ENCODE measurements around the gene OSTN.
"Not testable (repeated sequence)": the region's sequence is repeated elsewhere in the genome, so short reads cannot be mapped to it uniquely, and the experiment has no call there.

OSTN gene

GRCh38 chr3:191263365-191263764 lies 64.3 kb downstream of the OSTN start:
- Mint-ChIP-seq H3K36me3 (peaks cover 3% of the 10 kb centered on the region), H3K27ac (peak overlapping the region; percentile 75), H3K9me3 (peaks cover 2% of the 10 kb centered on the region), H3K27me3 (no peaks in the 10 kb centered on the region), H3K4me3 (peak overlapping the region; percentile 78), H3K4me1 (peaks cover 29% of the 10 kb centered on the region)
- peak; percentile 71 for ATAC-seq (ENCODE audit: low read depth)
- DNase-seq (ENCODE audit: low spot score in 2 of 2): no peak

DNA sequence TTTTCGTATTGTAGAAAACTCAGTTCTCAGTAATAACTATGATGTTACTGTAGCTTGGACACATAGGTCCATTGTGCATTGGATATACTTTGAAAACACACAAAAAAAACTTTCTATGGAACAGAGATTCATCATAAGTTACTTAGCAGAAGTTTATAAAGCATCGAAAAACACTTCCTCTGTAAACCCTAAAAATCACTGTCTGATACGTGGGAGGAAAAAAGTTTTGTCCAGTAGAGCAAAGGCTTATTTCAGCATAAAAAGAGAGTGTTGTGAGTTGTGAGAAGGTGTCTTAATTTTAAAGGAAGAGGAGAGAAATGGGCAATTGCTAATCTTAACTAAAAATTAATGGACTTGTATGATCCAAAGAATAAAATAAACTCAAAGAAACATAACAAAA lies 64.8 kb downstream of the OSTN start:
- Mint-ChIP-seq H3K27me3 (no peaks in the 10 kb centered on the region), H3K4me3 (peak overlapping the region; percentile 78), H3K4me1 (peaks cover 26% of the 10 kb centered on the region), H3K9me3 (peaks cover 2% of the 10 kb centered on the region), H3K27ac (peak overlapping the region; percentile 75), H3K36me3 (peaks cover 1% of the 10 kb centered on the region)
- peak; percentile 41 for ATAC-seq (ENCODE audit: low read depth)
- no peak for DNase-seq (ENCODE audit: low spot score in 2 of 2)

DNA sequence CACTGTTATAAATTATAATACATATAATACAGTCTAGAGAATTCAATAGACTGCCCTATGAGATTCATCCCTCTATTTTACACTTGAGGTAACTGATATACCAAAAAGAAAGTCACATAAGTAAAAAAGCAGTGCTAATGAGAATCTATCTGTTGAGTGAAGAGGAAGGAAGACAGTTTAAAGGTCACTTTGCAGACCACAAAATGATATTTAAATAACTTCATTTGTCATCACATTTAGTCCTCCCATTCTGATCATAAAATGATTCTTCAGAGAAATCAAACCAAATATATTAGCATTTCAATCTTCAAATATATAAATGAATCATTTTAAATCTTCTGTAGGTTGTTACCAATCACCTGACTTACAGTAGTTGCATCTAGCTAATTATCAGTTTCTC lies 69.7 kb downstream of the OSTN start:
- H3K9me3 Mint-ChIP-seq: peaks cover 6% of the 10 kb centered on the region
- H3K27me3 Mint-ChIP-seq: no peaks in the 10 kb centered on the region
- H3K36me3 Mint-ChIP-seq: peaks cover 6% of the 10 kb centered on the region
- H3K4me3 Mint-ChIP-seq: no peak overlapping the region
- H3K4me1 Mint-ChIP-seq: peaks cover 27% of the 10 kb centered on the region
- DNase-seq (ENCODE audit: low spot score in 2 of 2): no peak
- ATAC-seq (ENCODE audit: low read depth): peak; percentile 22
- H3K27ac Mint-ChIP-seq: peak overlapping the region; percentile 93

DNA sequence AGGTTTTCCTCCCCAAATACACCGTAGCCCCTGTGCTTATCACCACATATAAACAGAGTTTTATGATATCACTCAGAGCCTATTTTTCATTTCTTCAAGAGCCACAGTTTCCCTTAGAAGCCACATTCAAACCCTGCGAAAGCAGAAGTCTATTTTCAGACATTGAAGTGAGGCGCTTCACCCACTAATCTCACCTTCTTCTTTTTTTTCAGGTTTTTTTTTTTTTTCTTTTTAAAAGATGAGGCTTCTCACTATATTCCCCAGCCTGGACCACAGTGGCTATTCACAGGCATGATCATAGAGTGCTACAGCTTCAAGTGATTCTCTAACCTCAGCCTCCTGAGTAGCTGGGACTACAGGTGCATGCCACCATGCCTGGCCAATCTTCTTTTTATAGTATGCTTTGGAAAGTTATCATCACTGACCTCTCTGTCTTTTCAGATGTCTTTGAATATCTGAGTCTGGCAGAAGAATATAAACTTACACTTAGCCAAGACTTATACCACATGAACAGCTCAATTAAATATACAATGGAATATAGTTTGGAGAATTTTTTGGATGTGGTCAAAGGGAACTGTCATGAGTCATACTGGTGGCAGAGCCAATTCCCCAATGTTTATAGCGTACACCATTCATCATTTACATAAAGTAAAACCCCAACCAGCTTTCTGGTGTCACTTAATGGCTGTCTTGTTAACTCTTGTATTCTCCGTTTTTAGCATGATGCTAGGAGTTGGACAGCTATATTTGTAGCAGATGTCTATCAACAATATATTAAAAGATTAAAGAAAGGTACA lies 70.4 kb downstream of the OSTN start:
- ATAC-seq (ENCODE audit: low read depth) (peak; percentile 77), DNase-seq (ENCODE audit: low spot score in 2 of 2) (no peak)
- Mint-ChIP-seq H3K27me3 (no peaks in the 10 kb centered on the region), H3K4me1 (peaks cover 24% of the 10 kb centered on the region), H3K9me3 (peaks cover 6% of the 10 kb centered on the region), H3K4me3 (peak overlapping the region; percentile 70), H3K27ac (peak overlapping the region; percentile 93), H3K36me3 (peaks cover 6% of the 10 kb centered on the region)

DNA sequence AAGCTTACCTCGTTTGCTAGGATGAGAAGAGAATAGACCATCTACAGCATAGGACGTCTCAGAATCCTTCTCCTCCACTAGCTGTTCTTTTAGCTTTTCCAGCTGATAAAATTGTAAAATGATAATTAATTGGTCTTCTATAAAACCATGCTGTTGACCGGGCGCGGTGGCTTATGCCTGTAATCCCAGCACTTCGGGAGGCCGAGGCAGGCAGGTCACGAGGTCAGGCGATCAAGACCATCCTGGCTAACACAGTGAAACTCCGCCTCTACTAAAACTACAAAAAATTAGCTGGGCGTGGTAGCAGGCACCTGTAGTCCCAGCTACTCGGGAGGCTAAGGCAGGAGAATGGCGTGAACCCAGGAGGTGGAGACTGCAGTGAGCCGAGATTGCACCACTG lies 76.2 kb downstream of the OSTN start:
- H3K27me3 Mint-ChIP-seq; H3K36me3 Mint-ChIP-seq; ATAC-seq (ENCODE audit: low read depth); DNase-seq (ENCODE audit: low spot score in 2 of 2); H3K9me3 Mint-ChIP-seq: not testable (repeated sequence)
- peak overlapping the region; percentile 76 for H3K27ac Mint-ChIP-seq
- H3K4me1 Mint-ChIP-seq: peaks cover 14% of the 10 kb centered on the region
- H3K4me3 Mint-ChIP-seq: peak overlapping the region; percentile 73

- H3K27me3 Mint-ChIP-seq: no peaks in the 10 kb centered on the region
- H3K27ac Mint-ChIP-seq: peak overlapping the region; percentile 76
- H3K4me1 Mint-ChIP-seq: peaks cover 14% of the 10 kb centered on the region
- DNase-seq (ENCODE audit: low spot score in 2 of 2) (no peak), ATAC-seq (ENCODE audit: low read depth) (peak; percentile 35)
- peaks cover 6% of the 10 kb centered on the region for H3K36me3 Mint-ChIP-seq
- peaks cover 3% of the 10 kb centered on the region for H3K9me3 Mint-ChIP-seq
- H3K4me3 Mint-ChIP-seq: peak overlapping the region; percentile 73
Measured at GRCh38 chr3:191275751-191276150, 76.7 kb downstream of the OSTN start.

DNA sequence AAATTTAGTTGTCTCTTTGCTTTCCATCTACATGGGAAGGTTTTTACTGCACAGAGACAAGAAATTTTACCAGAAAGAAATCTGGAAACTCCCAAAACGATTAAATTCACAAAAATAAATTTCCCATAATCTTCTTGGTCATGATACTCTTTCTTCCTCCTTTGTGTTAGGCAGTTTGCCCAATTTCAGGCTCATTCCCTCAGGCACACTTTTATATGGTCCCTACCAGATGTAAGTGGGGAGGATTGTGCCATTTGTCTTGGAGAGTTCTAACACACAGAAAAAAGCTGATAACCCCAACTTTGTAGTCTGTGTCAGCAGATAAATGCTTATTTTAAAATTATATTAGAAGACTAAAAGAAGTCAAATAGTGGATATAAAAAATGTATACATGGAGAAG lies 81.1 kb downstream of the OSTN start:
- ATAC-seq (ENCODE audit: low read depth) (no peak), DNase-seq (ENCODE audit: low spot score in 2 of 2) (no peak)
- peaks cover under 1% of the 10 kb centered on the region for H3K9me3 Mint-ChIP-seq
- peaks cover under 1% of the 10 kb centered on the region for H3K36me3 Mint-ChIP-seq
- peaks cover 17% of the 10 kb centered on the region for H3K4me1 Mint-ChIP-seq
- H3K27ac Mint-ChIP-seq: no peak overlapping the region
- no peak overlapping the region for H3K4me3 Mint-ChIP-seq
- H3K27me3 Mint-ChIP-seq: no peaks in the 10 kb centered on the region

DNA sequence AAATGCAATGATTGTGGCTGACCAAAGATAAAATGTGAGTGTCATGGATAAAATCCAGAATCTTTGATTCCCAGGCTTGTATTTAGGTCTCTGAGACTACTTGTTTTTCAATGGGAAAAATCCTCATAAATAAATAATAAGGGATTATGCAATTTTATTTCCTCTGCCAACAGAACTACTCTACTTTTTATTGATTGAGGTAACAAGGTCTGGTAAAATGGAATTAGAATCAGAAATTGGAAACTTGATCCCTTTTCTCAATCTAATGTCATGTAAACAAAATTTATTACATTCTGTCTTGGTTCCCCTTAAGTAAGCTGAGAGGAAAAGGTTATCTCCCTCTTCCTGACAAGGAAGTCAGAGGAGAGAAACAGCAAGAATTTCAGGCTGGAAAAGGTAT lies 81.8 kb downstream of the OSTN start:
- no peak overlapping the region for H3K4me3 Mint-ChIP-seq
- no peak overlapping the region for H3K27ac Mint-ChIP-seq
- no peaks in the 10 kb centered on the region for H3K27me3 Mint-ChIP-seq
- peaks cover 12% of the 10 kb centered on the region for H3K4me1 Mint-ChIP-seq
- ATAC-seq (ENCODE audit: low read depth) (no peak), DNase-seq (ENCODE audit: low spot score in 2 of 2) (no peak)
- peaks cover 2% of the 10 kb centered on the region for H3K9me3 Mint-ChIP-seq
- H3K36me3 Mint-ChIP-seq: peaks cover 2% of the 10 kb centered on the region

DNA sequence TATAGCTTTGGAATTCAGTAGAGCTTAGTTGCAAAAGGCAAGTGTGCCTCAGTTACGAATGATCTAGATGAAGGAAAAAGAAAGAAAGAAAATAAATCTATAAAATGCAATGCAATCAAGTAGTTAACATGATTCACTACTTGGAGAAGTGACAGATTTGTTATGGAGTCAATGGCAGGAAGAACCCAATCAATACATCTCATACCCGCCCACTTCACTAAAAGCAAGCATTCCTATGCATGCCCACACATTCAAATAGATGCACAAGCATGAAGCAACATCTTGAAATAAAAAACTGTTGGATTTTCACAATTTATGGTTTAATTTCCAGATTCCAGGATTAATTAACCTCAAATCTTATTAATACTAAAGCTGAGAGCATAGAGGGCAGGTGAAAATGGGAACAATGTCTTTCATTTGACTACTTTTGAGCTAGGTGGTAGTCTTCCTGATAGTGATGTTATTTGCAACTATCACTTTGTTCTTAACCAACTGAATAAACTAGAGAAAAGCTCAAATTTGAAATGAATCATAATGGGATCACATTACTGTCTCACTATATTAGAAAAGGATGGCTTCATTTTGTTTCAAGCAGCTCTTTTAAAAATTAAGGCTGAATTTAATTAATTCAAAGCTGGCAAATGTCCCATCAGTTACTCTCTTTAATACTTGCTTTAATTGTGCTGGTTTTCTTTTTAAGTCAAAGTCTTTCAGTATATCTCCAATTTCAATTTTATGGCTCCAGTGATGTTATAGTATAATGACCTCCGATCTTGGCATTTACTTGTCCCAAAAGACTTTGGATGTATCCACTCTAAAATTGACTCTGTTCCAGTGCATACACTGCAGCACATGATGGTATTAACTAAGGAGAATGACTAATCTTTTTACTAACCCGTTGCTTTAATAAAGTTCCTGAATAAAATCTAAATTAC lies 83.5 kb downstream of the OSTN start:
- Mint-ChIP-seq H3K9me3 (peaks cover 10% of the 10 kb centered on the region), H3K27ac (no peak overlapping the region), H3K27me3 (no peaks in the 10 kb centered on the region), H3K4me1 (peaks cover 11% of the 10 kb centered on the region), H3K4me3 (no peak overlapping the region), H3K36me3 (peaks cover 2% of the 10 kb centered on the region)
- DNase-seq (ENCODE audit: low spot score in 2 of 2) (no peak), ATAC-seq (ENCODE audit: low read depth) (no peak)

DNA sequence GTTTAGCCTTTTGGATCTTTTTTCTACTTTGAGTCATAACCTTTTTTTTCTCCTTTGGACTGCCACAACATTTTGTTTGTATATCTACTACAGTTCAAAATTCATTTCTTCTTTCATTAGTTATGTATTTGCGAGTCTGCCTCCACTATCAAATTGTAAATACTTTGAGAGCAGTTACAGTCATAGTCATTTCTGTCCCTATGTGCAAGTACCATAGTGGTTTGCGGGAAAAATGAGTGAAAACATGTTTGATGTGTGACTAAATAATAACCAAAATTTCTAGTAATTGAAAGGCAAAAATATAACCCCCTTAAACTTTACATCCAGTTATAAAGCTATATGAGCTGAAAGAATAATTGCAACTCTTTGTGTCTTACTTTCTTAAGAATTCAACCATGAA lies 84.4 kb downstream of the OSTN start:
- ATAC-seq (ENCODE audit: low read depth) (no peak), DNase-seq (ENCODE audit: low spot score in 2 of 2) (no peak)
- Mint-ChIP-seq H3K27me3 (no peaks in the 10 kb centered on the region), H3K36me3 (peaks cover 2% of the 10 kb centered on the region), H3K4me3 (no peak overlapping the region), H3K27ac (no peak overlapping the region), H3K9me3 (peaks cover 12% of the 10 kb centered on the region), H3K4me1 (peaks cover 11% of the 10 kb centered on the region)

- no peaks in the 10 kb centered on the region for H3K36me3 Mint-ChIP-seq
- no peaks in the 10 kb centered on the region for H3K27me3 Mint-ChIP-seq
- peak overlapping the region; percentile 96 for H3K27ac Mint-ChIP-seq
- peak overlapping the region; percentile 74 for H3K4me3 Mint-ChIP-seq
- peak; percentile 95 for ATAC-seq (ENCODE audit: low read depth)
- H3K4me1 Mint-ChIP-seq: peaks cover 9% of the 10 kb centered on the region
- DNase-seq (ENCODE audit: low spot score in 2 of 2): no peak
- H3K9me3 Mint-ChIP-seq: peaks cover 10% of the 10 kb centered on the region
Measured at GRCh38 chr3:191290311-191291025, 91.4 kb downstream of the OSTN start.

- no peak for ATAC-seq (ENCODE audit: low read depth)
- peak overlapping the region; percentile 60 for H3K27ac Mint-ChIP-seq
- peaks cover 2% of the 10 kb centered on the region for H3K9me3 Mint-ChIP-seq
- no peak for DNase-seq (ENCODE audit: low spot score in 2 of 2)
- peaks cover 15% of the 10 kb centered on the region for H3K4me1 Mint-ChIP-seq
- H3K36me3 Mint-ChIP-seq: no peaks in the 10 kb centered on the region
- H3K4me3 Mint-ChIP-seq: peak overlapping the region; percentile 9
- no peaks in the 10 kb centered on the region for H3K27me3 Mint-ChIP-seq
Measured at GRCh38 chr3:191292243-191293015, 93.4 kb downstream of the OSTN start.

GRCh38 chr3:191294291-191294690 lies 95.2 kb downstream of the OSTN start:
- Mint-ChIP-seq H3K36me3 (no peaks in the 10 kb centered on the region), H3K9me3 (no peaks in the 10 kb centered on the region), H3K27me3 (no peaks in the 10 kb centered on the region), H3K4me1 (peaks cover 25% of the 10 kb centered on the region), H3K4me3 (no peak overlapping the region), H3K27ac (no peak overlapping the region)
- DNase-seq (ENCODE audit: low spot score in 2 of 2) (no peak), ATAC-seq (ENCODE audit: low read depth) (no peak)
